ENCODE data around the gene ST6GAL2. TPM values are rescaled to one million over a fixed set of nuclear protein-coding genes. Genes with fewer than 3 reads are reported as not detected.

ST6GAL2 gene
- total RNA-seq, 1 donor: 4.3 TPM

DNA sequence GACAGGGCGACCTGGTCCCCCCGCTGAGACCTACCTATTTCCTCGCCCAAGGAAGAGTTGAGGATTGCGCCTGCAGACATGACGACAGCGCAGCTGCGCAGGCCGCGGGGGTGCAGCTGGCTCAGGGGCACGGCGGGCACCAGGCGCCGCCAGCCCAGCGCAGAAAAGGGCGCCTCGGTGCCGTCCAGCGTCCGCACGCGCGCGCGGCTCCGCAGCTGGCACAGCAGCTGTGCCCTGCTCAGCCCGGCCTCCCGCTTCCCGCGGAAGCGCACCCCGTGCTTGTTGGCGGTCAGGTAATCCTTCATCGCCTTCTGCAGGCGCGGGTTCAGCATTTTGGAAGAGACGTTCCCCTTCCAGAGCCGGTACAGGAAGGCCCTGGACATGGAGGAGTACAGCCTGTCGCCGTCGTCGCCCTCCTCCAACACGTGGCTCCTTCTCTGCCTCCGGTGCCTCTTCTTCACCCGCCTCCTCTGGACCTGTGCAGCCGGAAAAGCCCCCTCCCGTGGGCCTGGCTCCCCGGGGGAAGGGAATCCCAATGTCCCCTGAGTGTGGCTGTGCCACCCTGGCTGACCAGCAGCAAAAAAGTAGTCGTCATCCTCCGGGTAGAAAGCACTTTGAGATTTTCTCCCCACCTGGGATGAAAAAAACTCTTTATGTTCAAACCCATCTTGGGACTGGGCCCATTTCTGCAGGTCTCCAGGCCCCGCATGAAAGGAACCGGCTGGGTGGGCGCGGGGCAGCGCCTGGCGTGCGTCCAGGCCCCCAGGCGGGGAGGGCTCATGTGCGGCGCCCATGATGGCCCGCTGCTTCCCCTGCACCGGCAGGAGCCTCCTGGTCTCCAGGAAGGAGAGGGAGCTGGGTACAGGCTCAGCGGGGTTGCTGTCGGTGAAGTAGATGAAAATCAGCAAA lies 42.7 kb downstream of the ST6GAL2 start:
- H3K4me3 ChIP-seq (ENCODE audit: low read depth, low read length): no peak overlapping the region
- TF ChIP-seq, protein P1, sequence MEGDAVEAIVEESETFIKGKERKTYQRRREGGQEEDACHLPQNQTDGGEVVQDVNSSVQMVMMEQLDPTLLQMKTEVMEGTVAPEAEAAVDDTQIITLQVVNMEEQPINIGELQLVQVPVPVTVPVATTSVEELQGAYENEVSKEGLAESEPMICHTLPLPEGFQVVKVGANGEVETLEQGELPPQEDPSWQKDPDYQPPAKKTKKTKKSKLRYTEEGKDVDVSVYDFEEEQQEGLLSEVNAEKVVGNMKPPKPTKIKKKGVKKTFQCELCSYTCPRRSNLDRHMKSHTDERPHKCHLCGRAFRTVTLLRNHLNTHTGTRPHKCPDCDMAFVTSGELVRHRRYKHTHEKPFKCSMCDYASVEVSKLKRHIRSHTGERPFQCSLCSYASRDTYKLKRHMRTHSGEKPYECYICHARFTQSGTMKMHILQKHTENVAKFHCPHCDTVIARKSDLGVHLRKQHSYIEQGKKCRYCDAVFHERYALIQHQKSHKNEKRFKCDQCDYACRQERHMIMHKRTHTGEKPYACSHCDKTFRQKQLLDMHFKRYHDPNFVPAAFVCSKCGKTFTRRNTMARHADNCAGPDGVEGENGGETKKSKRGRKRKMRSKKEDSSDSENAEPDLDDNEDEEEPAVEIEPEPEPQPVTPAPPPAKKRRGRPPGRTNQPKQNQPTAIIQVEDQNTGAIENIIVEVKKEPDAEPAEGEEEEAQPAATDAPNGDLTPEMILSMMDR (IDR thresholded peaks at IDR 0.05; ENCODE audit: insufficient read depth, low read depth, low read length): no peak
- no peak for DNase-seq (ENCODE audit: low read depth)

DNA sequence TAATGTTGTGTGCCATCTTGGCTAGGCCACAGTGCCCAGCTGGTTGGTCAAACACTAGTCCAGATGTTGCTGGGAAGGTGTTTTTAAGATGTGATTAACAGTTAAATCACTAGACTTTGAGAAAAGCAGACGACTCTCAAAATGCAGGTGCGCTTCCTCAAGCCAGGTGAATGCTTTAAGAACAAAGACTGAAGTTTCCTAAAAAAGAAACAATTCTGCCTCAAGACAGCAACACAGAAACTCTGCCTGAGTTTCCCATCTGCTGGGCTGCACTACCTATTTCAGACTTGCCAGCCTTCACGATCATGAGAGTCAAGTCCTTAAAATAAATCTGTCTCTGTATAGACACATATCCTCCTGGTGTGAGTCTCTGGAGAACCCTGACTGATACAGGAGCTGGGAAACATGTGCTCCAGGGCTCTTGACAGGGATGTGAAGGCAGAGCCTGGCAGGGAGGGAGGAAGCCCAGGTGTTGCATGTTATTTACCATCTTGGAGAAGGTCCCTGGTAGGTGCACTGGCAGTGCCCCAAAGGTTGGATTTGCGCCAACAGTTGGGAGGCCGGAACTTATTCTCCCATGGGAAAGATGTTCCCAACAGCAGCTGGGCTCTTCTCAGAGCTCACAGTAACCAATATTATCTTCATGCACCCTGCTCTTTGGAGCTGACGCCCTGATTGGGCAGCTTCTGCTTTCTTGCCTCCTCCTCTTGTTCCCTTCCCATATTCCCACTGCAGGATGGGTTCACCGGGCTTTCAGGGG lies 43.9 kb downstream of the ST6GAL2 start:
- no peak for DNase-seq (ENCODE audit: low read depth)
- TF ChIP-seq, protein P1 (IDR thresholded peaks at IDR 0.05; ENCODE audit: insufficient read depth, low read depth, low read length): no peak

DNA sequence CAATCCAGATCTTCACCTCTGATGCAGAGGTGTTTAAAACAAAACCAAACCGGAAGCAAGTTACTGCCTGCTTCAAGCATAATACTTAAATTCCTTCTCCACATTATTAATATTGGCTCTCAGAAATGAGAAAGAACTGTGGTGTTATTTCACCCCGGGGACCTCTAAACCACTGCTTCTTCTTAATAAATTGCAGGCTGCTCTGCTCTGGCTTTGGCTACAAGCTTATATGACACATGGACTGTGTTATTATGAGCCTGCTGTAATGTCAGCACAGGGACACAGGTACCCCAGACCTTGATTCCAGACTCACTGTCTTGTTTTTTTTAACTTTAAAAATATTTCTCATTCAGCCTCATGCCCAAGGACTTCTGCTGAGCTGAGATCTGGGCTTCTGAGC lies 45.1 kb downstream of the ST6GAL2 start:
- no peak overlapping the region for H3K4me3 ChIP-seq (ENCODE audit: low read depth, low read length)
- DNase-seq (ENCODE audit: low read depth): no peak
- TF ChIP-seq, protein P1 (IDR thresholded peaks at IDR 0.05; ENCODE audit: insufficient read depth, low read depth, low read length): no peak

More for the DNA sequence above, 43.9 kb downstream of the ST6GAL2 start:
- no peak overlapping the region for H3K4me3 ChIP-seq (ENCODE audit: low read depth, low read length)

DNA sequence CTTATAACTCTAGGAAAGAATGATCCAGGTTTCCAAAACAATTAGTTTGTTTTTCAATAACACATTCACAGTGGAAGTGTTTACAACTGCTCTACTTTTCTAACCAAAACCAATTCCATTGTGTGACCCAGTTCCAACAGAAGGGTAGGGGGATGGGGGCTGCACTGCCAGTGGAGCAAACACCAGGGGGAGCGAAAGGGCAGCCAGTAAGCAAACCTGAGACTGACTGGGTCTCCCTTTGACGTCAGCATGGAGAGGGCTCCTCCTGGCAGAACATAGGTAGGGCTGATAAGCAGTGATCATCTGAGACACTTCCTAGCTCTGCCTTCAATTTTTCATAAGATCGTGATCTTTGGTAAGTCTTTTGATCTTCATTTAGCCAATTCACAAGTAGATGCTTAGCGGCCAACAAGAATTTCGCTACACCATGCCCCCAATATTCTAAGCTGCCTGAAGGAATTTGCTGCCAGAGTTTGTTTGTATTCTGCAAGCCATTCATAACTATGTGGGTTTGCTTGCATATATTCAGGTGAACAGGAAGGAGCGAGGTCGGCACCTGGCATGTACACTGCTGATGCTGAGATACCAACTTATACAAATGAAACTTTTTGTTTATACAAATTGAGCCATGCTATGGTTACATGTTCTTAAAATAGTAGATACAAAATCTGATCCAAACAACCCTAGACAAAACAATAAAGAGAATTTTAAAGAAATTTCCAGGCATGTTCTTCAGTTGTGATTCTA lies 45.9 kb downstream of the ST6GAL2 start:
- TF ChIP-seq, protein P1 (IDR thresholded peaks at IDR 0.05; ENCODE audit: insufficient read depth, low read depth, low read length): peak; percentile 20
- no peak for DNase-seq (ENCODE audit: low read depth)
- no peak overlapping the region for H3K4me3 ChIP-seq (ENCODE audit: low read depth, low read length)

DNA sequence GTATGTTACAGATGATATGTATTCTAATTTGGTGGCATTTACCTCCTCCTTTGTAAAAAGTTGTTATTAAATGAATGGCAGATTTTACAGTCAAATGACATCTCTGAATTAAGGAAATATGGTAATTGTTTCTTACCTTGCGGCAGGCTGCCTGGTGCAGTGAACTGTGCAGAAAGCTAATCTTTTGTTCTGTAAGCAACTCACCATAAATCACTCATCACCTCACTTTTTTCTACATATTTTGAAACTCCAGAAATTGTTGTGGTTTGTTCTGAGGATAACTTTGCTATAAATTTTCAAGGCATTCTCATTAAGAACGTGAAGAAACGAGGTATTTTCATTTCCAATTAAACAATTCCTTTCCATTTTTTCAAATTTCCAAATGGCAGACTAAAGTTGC lies 52.7 kb downstream of the ST6GAL2 start:
- H3K4me3 ChIP-seq (ENCODE audit: low read depth, low read length): no peak overlapping the region
- no peak for DNase-seq (ENCODE audit: low read depth)
- TF ChIP-seq, protein P1 (IDR thresholded peaks at IDR 0.05; ENCODE audit: insufficient read depth, low read depth, low read length): no peak

DNA sequence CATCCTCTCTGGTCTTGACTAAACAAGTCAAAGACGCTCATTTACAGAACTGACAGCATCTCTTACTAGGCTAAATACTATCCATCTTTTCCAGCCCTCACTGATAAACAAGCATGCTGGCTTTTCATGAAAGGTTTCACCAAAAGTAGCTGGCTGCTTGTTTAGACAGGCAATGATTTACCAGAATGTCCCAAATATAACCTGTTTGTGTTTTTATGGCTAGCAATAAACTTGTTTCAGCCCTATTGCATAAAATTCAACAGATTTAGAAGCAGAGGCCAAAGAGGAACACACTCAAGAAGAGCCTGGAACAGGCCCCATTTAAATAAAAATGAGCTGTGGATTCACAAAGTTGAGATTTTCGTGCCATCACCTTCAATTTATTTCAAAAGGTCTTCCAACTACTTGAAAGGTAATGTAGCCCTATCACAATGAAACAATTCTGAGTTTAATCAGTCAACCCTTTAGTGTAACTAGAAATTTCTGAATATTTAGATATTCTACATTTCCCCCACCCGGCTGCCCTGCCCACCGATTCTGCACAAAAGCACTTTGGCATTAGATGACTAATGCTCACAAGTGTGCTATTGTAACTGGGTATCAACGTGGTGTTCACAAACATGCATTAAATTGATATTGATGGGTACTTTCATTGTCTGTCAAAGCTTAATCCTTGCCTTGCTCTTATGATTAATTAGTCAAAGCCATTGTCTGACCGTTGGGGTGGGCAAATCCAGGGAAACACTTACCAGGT lies 54.0 kb downstream of the ST6GAL2 start:
- H3K4me3 ChIP-seq (ENCODE audit: low read depth, low read length): no peak overlapping the region
- DNase-seq (ENCODE audit: low read depth): peak; percentile 11
- TF ChIP-seq, protein P1 (IDR thresholded peaks at IDR 0.05; ENCODE audit: insufficient read depth, low read depth, low read length): no peak
